Measurements from ENCODE around the gene KCNIP3.
A peak's percentile ranks its signal among the peaks of the same experiment; 100 is the strongest.

The KCNIP3 gene

GRCh38 chr2:95380731-95381130, 83.6 kb downstream of the KCNIP3 start:
- H3K9me3 ChIP-seq (replicated peaks in 1 of 2; ENCODE audit: control insufficient read depth in 2 of 2, insufficient read depth in 1 of 2, low read depth in 1 of 2, low read length in 2 of 2), result peaks cover 0 to 1% of the 10 kb centered on the region in 2 donors
- no peak overlapping the region for H3K18ac ChIP-seq (ENCODE audit: low read length)
- H3K23ac ChIP-seq (ENCODE audit: low read depth, low read length, poor library complexity), result no peak overlapping the region
- no peak overlapping the region for H3K9ac ChIP-seq (ENCODE audit: low read depth, low read length, poor library complexity)
- no CpG with 5 or more reads among the region's 5 CpGs for WGBS, 2 donors (ENCODE audit: extremely low coverage in 2 of 2, insufficient read length in 2 of 2, insufficient replicate concordance in 1 of 2)
- H3K27me3 ChIP-seq (ENCODE audit: control insufficient read depth in 3 of 3, insufficient read depth in 3 of 3, low read depth in 1 of 3, low read length in 3 of 3), result peaks cover 0 to 5% (median 3%) of the 10 kb centered on the region in 3 experiments
- H3K4me1 ChIP-seq (ENCODE audit: control insufficient read depth in 2 of 2, insufficient read depth in 1 of 2, low read depth in 1 of 2, low read length in 2 of 2), result peaks cover 2 to 9% of the 10 kb centered on the region in 2 donors
- no peak overlapping the region for H4K91ac ChIP-seq (ENCODE audit: low read depth, low read length, poor library complexity)
- H2BK12ac ChIP-seq (ENCODE audit: low read length), result no peak overlapping the region
- no peak overlapping the region for H3K4me3 ChIP-seq (ENCODE audit: low read length in 2 of 2)
- H3K27ac ChIP-seq (replicated peaks; ENCODE audit: low read length), result no peak overlapping the region
- no peak overlapping the region for H3K4me2 ChIP-seq (ENCODE audit: insufficient read depth, low read length, poor library complexity, severe bottlenecking)
- DNase-seq (ENCODE audit: low spot score), result no peak
- no peak overlapping the region for H2BK120ac ChIP-seq (ENCODE audit: low read depth, low read length)
- no peak overlapping the region for H4K8ac ChIP-seq (ENCODE audit: low read depth, low read length)
- H3K14ac ChIP-seq (ENCODE audit: low read length), result no peak overlapping the region
- no peaks in the 10 kb centered on the region for H3K36me3 ChIP-seq (replicated peaks in 1 of 2; ENCODE audit: control insufficient read depth in 2 of 2, insufficient read depth in 2 of 2, low read length in 2 of 2)
- H2BK15ac ChIP-seq (ENCODE audit: low read length), result no peak overlapping the region
- H3K79me1 ChIP-seq (ENCODE audit: low read depth, low read length), result no peaks in the 10 kb centered on the region
- no peak overlapping the region for H2AK5ac ChIP-seq (ENCODE audit: low read depth, low read length)
- no peak overlapping the region for H2AFZ ChIP-seq (ENCODE audit: low read length)
- H3K4ac ChIP-seq (ENCODE audit: low read length), result no peak overlapping the region
- H2BK5ac ChIP-seq (ENCODE audit: low read length), result no peak overlapping the region

GRCh38 chr2:95381212-95382191, 84.4 kb downstream of the KCNIP3 start:
- Histone ChIP-seq H2BK15ac (ENCODE audit: low read length) (peak overlapping the region; percentile 49), H3K9ac (ENCODE audit: low read depth, low read length, poor library complexity) (peak overlapping the region; percentile 70), H3K18ac (ENCODE audit: low read length) (peak overlapping the region; percentile 76), H4K91ac (ENCODE audit: low read depth, low read length, poor library complexity) (no peak overlapping the region), H3K27ac (replicated peaks; ENCODE audit: low read length) (no peak overlapping the region), H3K4me2 (ENCODE audit: insufficient read depth, low read length, poor library complexity, severe bottlenecking) (no peak overlapping the region), H3K4me3 (ENCODE audit: low read length in 2 of 2) (no peak overlapping the region), H2BK12ac (ENCODE audit: low read length) (peak overlapping the region; percentile 58), H3K79me1 (ENCODE audit: low read depth, low read length) (no peaks in the 10 kb centered on the region), H3K23ac (ENCODE audit: low read depth, low read length, poor library complexity) (peak overlapping the region; percentile 73), H2BK5ac (ENCODE audit: low read length) (no peak overlapping the region), H2AFZ (ENCODE audit: low read length) (no peak overlapping the region), H3K9me3 (replicated peaks in 1 of 2; ENCODE audit: control insufficient read depth in 2 of 2, insufficient read depth in 1 of 2, low read depth in 1 of 2, low read length in 2 of 2) (peaks cover 0 to 1% of the 10 kb centered on the region in 2 donors), H3K36me3 (replicated peaks in 1 of 2; ENCODE audit: control insufficient read depth in 2 of 2, insufficient read depth in 2 of 2, low read length in 2 of 2) (no peaks in the 10 kb centered on the region), H2BK120ac (ENCODE audit: low read depth, low read length) (no peak overlapping the region), H3K4ac (ENCODE audit: low read length) (no peak overlapping the region), H4K8ac (ENCODE audit: low read depth, low read length) (peak overlapping the region; percentile 82), H3K27me3 (ENCODE audit: control insufficient read depth in 3 of 3, insufficient read depth in 3 of 3, low read depth in 1 of 3, low read length in 3 of 3) (peaks cover 0 to 5% (median 3%) of the 10 kb centered on the region in 3 experiments), H3K14ac (ENCODE audit: low read length) (no peak overlapping the region), H3K4me1 (ENCODE audit: control insufficient read depth in 2 of 2, insufficient read depth in 1 of 2, low read depth in 1 of 2, low read length in 2 of 2) (peaks cover 5 to 9% of the 10 kb centered on the region in 2 donors), H2AK5ac (ENCODE audit: low read depth, low read length) (peak overlapping the region; percentile 56)
- DNase-seq (ENCODE audit: low spot score), result no peak
- no CpG with 5 or more reads among the region's 22 CpGs for WGBS, 2 donors (ENCODE audit: extremely low coverage in 2 of 2, insufficient read length in 2 of 2, insufficient replicate concordance in 1 of 2)

DNA sequence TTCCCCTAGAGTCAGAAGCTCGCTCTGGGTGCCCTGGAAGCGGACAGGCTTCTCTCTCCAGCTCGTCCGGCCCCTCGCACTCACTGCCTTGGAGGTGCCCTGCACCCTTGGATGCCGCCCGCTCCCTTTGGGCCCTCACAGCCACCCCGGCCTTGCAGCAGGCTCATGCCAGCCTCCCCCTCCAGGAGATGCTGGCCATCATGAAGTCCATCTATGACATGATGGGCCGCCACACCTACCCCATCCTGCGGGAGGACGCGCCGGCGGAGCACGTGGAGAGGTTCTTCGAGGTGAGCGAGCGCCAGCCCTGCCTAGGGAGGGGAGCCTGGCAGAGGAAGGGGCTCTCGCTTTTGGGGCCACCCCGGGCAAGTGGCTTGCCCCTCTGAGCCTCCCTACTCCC, 85.0 kb downstream of the KCNIP3 start:
- peak overlapping the region; percentile 46 for H2AK5ac ChIP-seq (ENCODE audit: low read depth, low read length)
- H3K18ac ChIP-seq (ENCODE audit: low read length), result peak overlapping the region; percentile 48
- H4K91ac ChIP-seq (ENCODE audit: low read depth, low read length, poor library complexity), result no peak overlapping the region
- H3K9ac ChIP-seq (ENCODE audit: low read depth, low read length, poor library complexity), result no peak overlapping the region
- H3K23ac ChIP-seq (ENCODE audit: low read depth, low read length, poor library complexity), result peak overlapping the region; percentile 17
- H2BK5ac ChIP-seq (ENCODE audit: low read length), result no peak overlapping the region
- H2BK15ac ChIP-seq (ENCODE audit: low read length), result no peak overlapping the region
- H3K27ac ChIP-seq (replicated peaks; ENCODE audit: low read length), result no peak overlapping the region
- H4K8ac ChIP-seq (ENCODE audit: low read depth, low read length), result no peak overlapping the region
- H3K79me1 ChIP-seq (ENCODE audit: low read depth, low read length), result no peaks in the 10 kb centered on the region
- no CpG with 5 or more reads among the region's 20 CpGs for WGBS, 2 donors (ENCODE audit: extremely low coverage in 2 of 2, insufficient read length in 2 of 2, insufficient replicate concordance in 1 of 2)
- H2BK12ac ChIP-seq (ENCODE audit: low read length), result peak overlapping the region; percentile 84
- H3K4me3 ChIP-seq (ENCODE audit: low read length in 2 of 2), result no peak overlapping the region
- no peak overlapping the region for H2BK120ac ChIP-seq (ENCODE audit: low read depth, low read length)
- no peaks in the 10 kb centered on the region for H3K36me3 ChIP-seq (replicated peaks in 1 of 2; ENCODE audit: control insufficient read depth in 2 of 2, insufficient read depth in 2 of 2, low read length in 2 of 2)
- peaks cover 5 to 9% of the 10 kb centered on the region in 2 donors for H3K4me1 ChIP-seq (ENCODE audit: control insufficient read depth in 2 of 2, insufficient read depth in 1 of 2, low read depth in 1 of 2, low read length in 2 of 2)
- no peak overlapping the region for H3K4ac ChIP-seq (ENCODE audit: low read length)
- no peak overlapping the region for H3K14ac ChIP-seq (ENCODE audit: low read length)
- H3K4me2 ChIP-seq (ENCODE audit: insufficient read depth, low read length, poor library complexity, severe bottlenecking), result no peak overlapping the region
- no peak for DNase-seq (ENCODE audit: low spot score)
- no peak overlapping the region for H2AFZ ChIP-seq (ENCODE audit: low read length)
- peaks cover 0 to 5% (median 3%) of the 10 kb centered on the region in 3 experiments for H3K27me3 ChIP-seq (ENCODE audit: control insufficient read depth in 3 of 3, insufficient read depth in 3 of 3, low read depth in 1 of 3, low read length in 3 of 3)
- peaks cover 0 to 1% of the 10 kb centered on the region in 2 donors for H3K9me3 ChIP-seq (replicated peaks in 1 of 2; ENCODE audit: control insufficient read depth in 2 of 2, insufficient read depth in 1 of 2, low read depth in 1 of 2, low read length in 2 of 2)

All from neuronal stem cell (in vitro differentiated cells).